ENCODE results near the gene LIPA. TPM values are rescaled to one million over a fixed set of nuclear protein-coding genes. Genes with fewer than 3 reads are reported as not detected.
"Not testable (repeated sequence)": the region's sequence is repeated elsewhere in the genome, so short reads cannot be mapped to it uniquely, and the experiment has no call there.

LIPA gene
- total RNA-seq (2014; rRNA removed; shearing (Covaris generic)) = 10.2 and 10.7 TPM in 2 replicates

DNA sequence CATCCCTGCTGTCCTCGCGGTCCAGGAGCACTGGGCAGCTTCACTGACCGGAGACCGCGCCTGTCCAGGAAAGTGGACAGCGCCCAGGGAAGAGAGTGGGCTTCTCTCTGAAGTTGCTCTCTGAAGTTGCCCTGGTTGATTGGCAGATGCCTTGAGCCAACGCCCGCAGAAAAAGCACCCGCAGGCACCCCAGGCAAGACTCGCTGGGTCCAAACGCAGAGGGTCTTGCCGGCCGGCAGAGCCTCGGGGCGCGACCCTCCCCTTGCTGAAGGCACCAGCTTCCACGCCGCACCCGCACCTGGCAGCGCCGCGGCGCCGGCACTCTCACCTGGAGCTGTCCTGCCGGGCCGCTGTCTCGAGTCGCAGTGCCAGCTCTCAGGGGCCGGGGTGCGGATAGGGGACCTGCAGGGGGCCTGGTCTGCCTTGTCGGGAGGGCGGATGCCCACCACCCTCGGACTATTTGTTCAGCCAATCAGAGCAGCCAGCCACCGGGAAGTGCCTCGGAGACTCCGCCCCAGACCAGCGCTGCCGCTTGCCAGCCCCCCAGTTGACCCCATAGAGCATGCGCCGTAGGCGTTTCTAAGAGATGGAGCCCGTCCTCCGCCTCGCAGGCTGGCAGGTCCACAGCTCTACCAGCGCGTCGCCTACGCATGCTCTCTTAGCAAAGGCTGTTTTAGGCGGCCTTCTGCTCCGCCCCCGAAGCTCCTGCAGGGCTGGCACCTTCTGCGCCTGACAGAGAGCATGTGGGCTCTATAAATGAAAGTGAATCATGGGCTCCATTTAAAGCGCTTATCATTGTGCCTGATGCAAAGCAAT is at the start of gene LIPA:
LIPA (minus strand) TSS at position 367 of the 816 bp plus-strand sequence. CDS start 4,127 bp downstream, outside the sequence.
- peak; percentile 93 for DNase-seq (ENCODE audit: low spot score)

DNA sequence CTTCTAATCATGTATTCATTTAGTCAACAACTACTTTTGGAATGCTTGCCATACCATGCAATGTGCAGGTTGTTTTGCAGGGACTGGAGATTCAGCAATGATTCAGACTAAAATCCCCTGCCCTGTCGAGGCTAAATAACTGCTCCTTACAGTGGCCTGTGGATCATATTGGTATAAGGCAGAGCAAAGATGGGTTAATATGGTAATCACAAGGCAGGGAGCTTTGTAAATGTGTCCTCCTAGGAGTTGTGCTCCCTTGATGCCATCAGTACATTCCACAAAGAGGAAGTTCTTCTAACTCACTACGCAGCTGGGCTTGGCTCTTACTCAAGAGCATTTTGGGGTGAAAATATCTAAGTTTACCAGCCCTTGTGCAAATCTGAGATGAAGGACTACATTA is 49.7 kb upstream of the LIPA start:
- peak; percentile 25 for DNase-seq (ENCODE audit: low spot score)

DNA sequence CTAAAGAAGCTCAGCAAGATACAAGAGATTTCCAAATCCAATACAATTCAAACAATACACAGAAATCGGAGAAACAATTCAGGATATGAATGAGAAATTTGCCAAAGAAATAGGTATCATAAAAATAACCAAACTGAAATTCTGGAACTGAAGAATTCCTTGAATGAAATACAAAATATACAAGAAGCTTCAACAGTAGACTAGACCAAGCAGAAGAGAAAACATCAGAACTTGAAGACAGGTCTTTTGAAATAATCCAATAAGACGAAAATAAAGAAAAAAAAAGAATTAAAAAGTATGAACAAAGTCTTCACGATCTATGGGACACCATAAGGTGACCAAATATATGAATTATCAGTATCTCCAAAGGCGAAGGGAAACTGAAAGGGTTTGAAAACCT is 47.5 kb upstream of the LIPA start:
- no peak for DNase-seq (ENCODE audit: low spot score)

DNA sequence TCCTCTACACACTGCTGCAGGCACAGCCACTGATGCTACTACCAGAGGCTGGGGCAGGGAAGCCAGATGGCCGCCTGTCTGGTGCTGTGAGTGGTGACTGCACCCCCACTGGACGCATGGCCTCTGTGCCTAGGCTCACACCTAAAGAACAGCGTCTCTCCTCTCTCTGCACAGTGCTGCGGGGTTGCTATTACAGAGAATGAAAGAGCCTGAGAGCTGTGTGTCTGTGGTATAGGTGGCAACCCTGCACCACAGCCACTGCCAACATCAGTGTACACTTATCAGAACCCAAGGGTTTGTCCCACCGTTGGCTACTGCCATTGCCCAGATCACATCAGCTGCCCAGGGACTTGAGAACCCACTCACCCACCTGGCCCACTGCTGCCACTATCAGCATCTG is 46.2 kb upstream of the LIPA start:
- no peak for DNase-seq (ENCODE audit: low spot score)

- no peak for DNase-seq (ENCODE audit: low spot score)
Observed at GRCh38 chr10:89297356-89297755, 45.8 kb upstream of the LIPA start.

GRCh38 chr10:89296220-89296648 is 44.7 kb upstream of the LIPA start:
- no peak for DNase-seq (ENCODE audit: low spot score)

DNA sequence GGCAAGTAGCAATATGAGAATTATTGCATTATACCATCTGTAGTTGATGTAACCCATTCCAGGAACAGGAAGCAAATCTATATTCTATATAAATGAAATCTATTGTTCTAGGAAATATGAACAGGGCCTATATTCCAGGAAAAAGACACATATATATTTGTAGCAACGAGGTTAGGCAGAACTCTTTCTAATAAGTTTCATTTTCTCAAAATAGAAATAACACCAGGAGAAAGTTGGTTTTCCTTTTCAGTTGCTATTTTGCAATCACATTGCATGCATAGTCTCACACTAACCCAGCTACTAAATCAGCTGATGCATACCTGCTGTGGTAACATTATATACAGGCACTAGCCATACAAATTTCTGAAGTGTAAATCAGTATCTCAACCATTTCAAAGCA is 44.0 kb upstream of the LIPA start:
- DNase-seq (ENCODE audit: low spot score) = no peak

DNA sequence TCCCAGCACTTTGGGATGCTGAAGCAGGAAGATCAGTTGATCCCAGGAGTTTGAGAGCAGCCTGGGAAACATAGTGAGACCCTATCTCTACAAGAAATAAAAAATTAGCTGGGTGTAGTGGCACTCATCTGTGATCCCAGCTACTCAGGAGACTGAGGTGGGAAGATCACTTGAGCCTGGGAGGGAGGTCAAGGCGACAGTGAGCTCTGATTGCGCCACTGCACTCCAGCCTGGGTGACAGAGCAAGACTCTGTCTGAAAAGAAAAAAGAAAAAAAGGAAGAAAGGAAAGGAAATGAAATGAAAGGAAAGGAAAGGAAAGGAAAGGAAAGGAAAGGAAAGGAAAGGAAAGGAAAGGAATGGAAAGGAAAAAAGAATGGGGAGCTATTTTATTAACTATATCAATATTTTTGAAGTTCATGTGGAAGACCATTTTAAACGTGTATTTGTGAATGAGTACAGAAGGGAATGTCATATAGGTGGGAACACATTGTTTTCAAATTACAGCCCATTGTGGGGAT is 43.2 kb upstream of the LIPA start:
- DNase-seq (ENCODE audit: low spot score) = no peak

DNA sequence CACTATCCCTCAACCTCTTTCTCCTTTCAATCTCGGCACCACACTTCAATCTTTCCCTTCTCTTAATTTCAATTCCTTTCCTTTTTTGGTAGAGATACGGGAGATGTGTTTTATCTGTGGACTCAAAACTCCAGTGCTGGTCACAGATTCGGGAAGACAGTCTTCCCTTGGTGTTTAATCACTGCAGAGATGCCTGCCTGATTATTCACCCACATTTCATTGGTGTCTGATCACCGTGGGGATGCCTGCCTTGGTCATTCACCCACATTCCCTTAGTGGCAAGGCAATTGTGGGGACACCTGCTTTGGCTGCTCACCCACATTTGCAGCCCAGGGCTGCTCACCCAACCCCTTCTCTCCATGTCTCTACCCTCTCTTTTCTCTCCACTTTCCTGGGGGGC is 33.7 kb upstream of the LIPA start:
- DNase-seq (ENCODE audit: low spot score) = not testable (repeated sequence)

GRCh38 chr10:89284711-89285110 is 33.1 kb upstream of the LIPA start:
- not testable (repeated sequence) for DNase-seq (ENCODE audit: low spot score)

- DNase-seq (ENCODE audit: low spot score) = peak; percentile 49
Observed at GRCh38 chr10:89283936-89284475, 32.4 kb upstream of the LIPA start.

DNA sequence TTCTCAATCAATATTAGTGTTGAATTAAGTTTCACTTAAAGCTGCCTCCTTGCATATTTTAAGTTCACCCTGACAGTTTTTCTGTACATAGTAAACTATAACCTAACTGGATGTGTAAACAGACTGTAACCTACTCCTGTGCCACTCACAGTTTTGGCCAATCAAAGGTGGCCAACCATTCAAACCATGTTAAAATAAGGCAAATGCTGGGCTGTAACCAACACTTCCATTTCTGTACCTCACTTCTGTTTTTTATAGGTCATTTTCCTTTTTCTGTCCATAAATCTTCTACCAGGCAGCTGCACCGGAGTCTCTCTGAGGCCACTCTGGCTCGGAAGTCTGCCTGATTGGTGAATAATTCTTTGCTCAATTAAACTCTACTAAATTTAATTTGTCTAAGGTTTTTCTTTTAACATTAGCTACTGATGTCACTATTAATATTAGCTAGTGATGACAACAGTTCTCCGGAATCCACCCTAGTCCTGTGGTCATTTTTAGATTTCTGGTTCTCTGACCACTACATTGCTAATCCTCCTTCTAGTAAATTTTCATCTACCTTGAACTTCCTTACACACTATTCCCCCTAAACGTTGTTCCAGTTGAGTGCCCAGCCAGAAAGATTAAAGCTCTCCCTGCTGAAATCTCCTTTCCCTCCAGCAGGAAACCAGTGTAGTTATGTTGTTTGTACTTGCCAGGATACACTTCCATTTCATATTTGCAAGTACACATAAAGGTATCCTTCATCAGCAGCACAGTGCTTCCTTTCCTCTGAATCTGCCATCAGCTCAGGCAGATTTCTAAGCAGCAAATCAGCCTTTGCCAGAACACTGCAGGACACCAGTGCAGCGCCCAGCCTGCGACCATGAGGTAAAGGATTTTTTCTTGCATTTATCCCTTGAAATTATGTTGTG is 31.7 kb upstream of the LIPA start:
- DNase-seq (ENCODE audit: low spot score) = peak; percentile 12

GRCh38 chr10:89281606-89282395 is 30.2 kb upstream of the LIPA start:
- no peak for DNase-seq (ENCODE audit: low spot score)

- DNase-seq (ENCODE audit: low spot score) = no peak
Observed at GRCh38 chr10:89280508-89280907, 28.9 kb upstream of the LIPA start.

- DNase-seq (ENCODE audit: low spot score) = peak; percentile 16
Observed at GRCh38 chr10:89279421-89279869, 27.9 kb upstream of the LIPA start.

DNA sequence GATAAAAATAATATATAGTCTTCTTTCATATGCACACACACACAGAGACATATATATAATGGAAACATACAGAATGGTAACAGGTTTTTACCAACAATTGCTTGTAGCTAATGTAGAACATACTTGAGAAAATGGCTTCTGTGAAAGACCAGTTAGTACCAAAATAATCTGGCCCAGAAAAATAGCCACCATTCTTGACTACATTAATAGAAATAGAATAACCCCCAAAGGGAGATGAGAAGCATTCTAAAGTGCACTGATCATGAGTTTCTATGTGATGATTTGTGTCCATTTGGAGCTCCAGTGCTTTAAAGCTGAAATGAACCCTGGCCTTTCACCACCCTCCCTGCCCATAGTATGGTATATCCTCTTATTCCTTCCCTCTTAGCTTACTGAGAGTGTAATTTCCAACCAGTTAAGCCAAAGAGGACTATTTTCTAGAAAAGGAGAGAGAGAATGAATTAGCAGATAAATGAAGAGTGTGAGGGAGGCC is 27.4 kb upstream of the LIPA start:
- DNase-seq (ENCODE audit: low spot score) = no peak

DNA sequence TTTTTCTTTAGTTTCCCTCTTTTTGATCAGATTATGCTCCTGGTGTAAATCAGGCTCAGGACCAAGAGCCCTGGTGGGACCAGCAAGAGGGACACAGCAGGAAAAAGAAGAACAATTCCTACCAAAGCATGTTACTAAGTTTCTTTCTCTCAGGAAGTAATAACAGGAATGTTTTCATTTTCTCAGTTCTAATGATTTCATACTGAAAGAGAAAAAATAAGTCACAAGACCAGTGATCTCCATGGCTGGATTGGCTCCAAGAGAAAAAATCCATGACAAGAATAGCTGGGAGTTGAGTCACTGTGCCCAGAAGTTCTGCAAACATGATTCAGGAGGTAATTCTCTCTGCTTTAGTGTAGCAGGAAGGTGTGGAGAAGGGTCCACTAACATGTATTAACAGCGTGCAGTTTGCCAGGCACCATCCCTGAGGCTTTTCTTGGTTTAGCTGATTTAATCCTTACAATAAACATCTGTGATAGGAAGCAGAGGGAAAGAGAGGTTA is 26.5 kb upstream of the LIPA start:
- DNase-seq (ENCODE audit: low spot score) = peak; percentile 83

DNA sequence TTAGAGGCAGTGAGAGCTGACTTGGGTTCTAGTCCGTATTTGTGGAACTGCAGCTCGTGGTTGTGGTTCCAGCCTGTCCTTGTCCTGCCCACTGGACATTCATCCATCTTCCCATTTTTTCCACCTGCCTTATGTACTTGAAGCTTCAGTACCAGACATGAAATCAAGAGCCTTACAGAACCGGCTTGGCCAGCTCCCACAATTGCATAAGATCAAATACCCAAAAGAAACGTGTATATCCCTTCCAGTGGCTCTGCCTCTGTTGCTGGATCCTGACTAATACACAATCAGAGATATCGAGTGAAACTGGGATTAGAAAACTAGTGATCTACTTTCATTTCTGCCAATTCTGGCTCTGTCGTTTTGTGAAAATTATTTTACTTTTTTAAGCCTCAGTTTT is 23.8 kb upstream of the LIPA start:
- DNase-seq (ENCODE audit: low spot score) = peak; percentile 51

DNA sequence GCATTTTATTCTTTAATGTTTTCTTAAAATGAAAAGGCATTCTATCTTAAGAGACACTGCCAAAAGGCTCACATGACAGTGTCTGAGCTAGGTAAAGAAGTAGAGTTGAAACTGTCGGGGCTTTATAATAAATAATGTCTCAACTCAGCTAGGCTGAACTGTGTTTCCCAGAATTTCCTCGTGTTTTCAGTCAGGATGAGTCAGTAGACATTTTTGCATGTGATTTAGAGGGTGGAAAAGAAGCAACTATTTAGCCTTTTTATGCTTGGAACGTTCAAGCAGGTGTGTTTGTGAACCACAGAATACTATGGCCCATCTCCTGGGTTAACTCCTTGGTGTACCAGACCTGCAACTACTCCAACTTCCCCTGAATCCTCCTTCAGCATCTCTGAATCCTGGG is 23.4 kb upstream of the LIPA start:
- no peak for DNase-seq (ENCODE audit: low spot score)

DNA sequence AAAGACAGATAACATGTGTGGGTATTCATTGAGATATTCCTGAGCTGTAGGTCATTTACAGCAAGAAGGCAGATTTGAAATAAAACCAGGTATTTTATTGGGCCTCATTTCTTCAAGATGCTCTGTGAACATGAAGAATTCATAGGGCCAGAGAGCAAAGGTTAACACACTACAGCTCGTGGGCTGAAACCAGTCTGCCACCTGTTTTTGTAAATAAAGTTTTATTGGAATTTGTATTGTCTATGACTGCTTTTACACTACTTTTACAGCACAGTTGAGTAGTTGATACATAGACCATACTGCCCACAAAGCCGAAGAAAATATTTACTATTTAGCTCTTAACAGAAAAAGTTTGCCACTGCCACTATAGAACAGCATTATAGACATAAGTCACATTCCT is 22.1 kb upstream of the LIPA start:
- DNase-seq (ENCODE audit: low spot score) = no peak

DNA sequence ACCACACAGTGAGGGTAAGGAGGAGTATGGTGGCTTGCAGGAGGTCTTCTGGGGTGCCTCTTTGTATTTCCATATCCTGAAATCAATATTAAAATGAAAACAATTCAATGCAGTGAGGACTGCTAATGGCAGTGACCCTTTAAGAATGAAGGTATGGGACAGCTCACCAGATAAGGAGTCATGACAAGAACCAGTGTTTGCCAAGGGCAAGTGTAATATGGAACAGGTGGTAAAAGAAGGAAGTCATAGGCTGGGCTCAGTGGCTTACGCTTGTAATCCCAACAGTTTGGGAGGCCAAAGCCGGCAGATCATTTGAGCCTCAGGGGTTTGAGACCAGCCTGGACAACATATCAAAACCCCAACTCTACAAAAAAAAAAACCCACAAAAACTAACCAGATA is 20.0 kb upstream of the LIPA start:
- no peak for DNase-seq (ENCODE audit: low spot score)
